Transverse colon (tissue), 3 donors: Measurements from ENCODE around the gene PLAAT5.

ENCODE experiments used
- CTCF ChIP-seq, 5 experiments: fragments of 200-600 bp in 3 of 5; fragments of 450-650 bp in 2 of 5; sonication (generic) in 3 of 5; IDR thresholded peaks; 1 replicate in 2 of 5; 2 replicates in 3 of 5; pipeline ENCODE4 v1.5.1; 2016 to 2017; ENCODE audit warnings: antibody characterized with exemption in 5 of 5, inconsistent platforms in 3 of 5, mild to moderate bottlenecking in 2 of 5, moderate library complexity in 1 of 5
- POLR2A ChIP-seq: fragments of 450-650 bp; IDR thresholded peaks from one replicate; pipeline ENCODE4 v1.6.1; 2016; ENCODE audit warnings: antibody characterized with exemption, mild to moderate bottlenecking, moderate library complexity

GRCh38 chr11:63537293-63538101, 46.5 kb upstream of the PLAAT5 start:
- TF ChIP-seq CTCF (IDR thresholded peaks at IDR 0.05) = no peak
- TF ChIP-seq POLR2A = no peak
